ENCODE measurements around the gene OS9.

OS9 gene

GRCh38 chr12:57739387-57739786, 45.5 kb downstream of the OS9 start:
- Histone ChIP-seq H3K27me3 (peaks cover 8 to 77% of the 10 kb centered on the region in 2 donors), H3K36me3 (no peaks in the 10 kb centered on the region), H3K27ac (no peak overlapping the region), H3K4me1 (peaks cover 15 to 46% (median 40%) of the 10 kb centered on the region in 4 donors), H3K4me3 (no peak overlapping the region), H3K9me3 (no peaks in the 10 kb centered on the region)
- intact Hi-C loops (cut with DNase I; ENCODE audit: low total_unique reads), result no loop called here
- TF ChIP-seq CTCF (IDR thresholded peaks at IDR 0.05), result no peak
- DNase-seq, result no peak

- DNase-seq, result no peak
- H3K4me1 ChIP-seq, result peaks cover 15 to 46% (median 41%) of the 10 kb centered on the region in 4 donors
- H3K27ac ChIP-seq, result no peak overlapping the region
- no peak for TF ChIP-seq CTCF (IDR thresholded peaks at IDR 0.05)
- H3K36me3 ChIP-seq, result no peaks in the 10 kb centered on the region
- no peaks in the 10 kb centered on the region for H3K9me3 ChIP-seq
- peaks cover 8 to 72% of the 10 kb centered on the region in 2 donors for H3K27me3 ChIP-seq
- intact Hi-C loops (cut with DNase I; ENCODE audit: low total_unique reads), result no loop called here
- no peak overlapping the region for H3K4me3 ChIP-seq
These were observed 46.1 kb downstream of the OS9 start for GRCh38 chr12:57739914-57740538.

- intact Hi-C loops (cut with DNase I; ENCODE audit: low total_unique reads), result no loop called here
- Histone ChIP-seq H3K9me3 (no peaks in the 10 kb centered on the region), H3K27me3 (peaks cover 8 to 64% of the 10 kb centered on the region in 2 donors), H3K4me3 (no peak overlapping the region), H3K4me1 (peaks cover 15 to 46% (median 43%) of the 10 kb centered on the region in 4 donors), H3K27ac (no peak overlapping the region), H3K36me3 (no peaks in the 10 kb centered on the region)
- no peak for TF ChIP-seq CTCF (IDR thresholded peaks at IDR 0.05)
- DNase-seq, result no peak
These were observed 46.9 kb downstream of the OS9 start for GRCh38 chr12:57740656-57741412.

GRCh38 chr12:57741413-57741789, 47.5 kb downstream of the OS9 start:
- Histone ChIP-seq H3K27ac (no peak overlapping the region), H3K27me3 (peaks cover 8 to 58% of the 10 kb centered on the region in 2 donors), H3K9me3 (no peaks in the 10 kb centered on the region), H3K4me3 (no peak overlapping the region), H3K4me1 (peaks cover 15 to 45% (median 38%) of the 10 kb centered on the region in 4 donors), H3K36me3 (peaks cover 0 to 3% (median 0%) of the 10 kb centered on the region in 3 donors)
- intact Hi-C loops (cut with DNase I; ENCODE audit: low total_unique reads), result no loop called here
- TF ChIP-seq CTCF (IDR thresholded peaks at IDR 0.05), result no peak
- no peak for DNase-seq

GRCh38 chr12:57741844-57742738, 48.2 kb downstream of the OS9 start:
- intact Hi-C loops (cut with DNase I; ENCODE audit: low total_unique reads), result no loop called here
- Histone ChIP-seq H3K4me1 (peaks cover 15 to 38% (median 32%) of the 10 kb centered on the region in 4 donors), H3K9me3 (no peaks in the 10 kb centered on the region), H3K36me3 (peaks cover 3 to 10% (median 5%) of the 10 kb centered on the region in 3 donors), H3K4me3 (no peak overlapping the region), H3K27me3 (peaks cover 7 to 51% of the 10 kb centered on the region in 2 donors), H3K27ac (no peak overlapping the region)
- no peak for TF ChIP-seq CTCF (IDR thresholded peaks at IDR 0.05)
- DNase-seq, result no peak
